Neural cell (in vitro differentiated cells): ENCODE measurements around the gene SNCAIP. TPM values are rescaled to one million over a fixed set of nuclear protein-coding genes. Genes with fewer than 3 reads are reported as not detected.
"Not testable (repeated sequence)": the region's sequence is repeated elsewhere in the genome, so short reads cannot be mapped to it uniquely, and the experiment has no call there.

ENCODE experiments used
- H2AFZ ChIP-seq: fragments of 200-600, 300-800 bp; sonication (generic), shearing (Covaris generic); 2 replicates; pipeline ENCODE4 v1.6.0; 2014; ENCODE audit warnings: low read depth, mild to moderate bottlenecking, antibody characterized with exemption, low read length, moderate library complexity
- H3F3A ChIP-seq: fragments of 200-600 bp; shearing (Covaris generic); 2 replicates; pipeline ENCODE4 v1.6.1; 2016; ENCODE audit warnings: mild to moderate bottlenecking, moderate library complexity, mixed read lengths, antibody characterized with exemption, low read length; ENCODE audit not compliant: insufficient read depth, poor library complexity, severe bottlenecking
- H3K27ac ChIP-seq: fragments of 200-600, 300-800 bp; sonication (generic), shearing (Covaris generic); 2 replicates; pipeline ENCODE4 v1.5.1; 2014; ENCODE audit warnings: mild to moderate bottlenecking, low read length, moderate library complexity
- H3K27me3 ChIP-seq: fragments of 300-800, 200-600 bp; sonication (generic), shearing (Covaris generic); 2 replicates; pipeline ENCODE4 v1.6.0; 2014; ENCODE audit warnings: mild to moderate bottlenecking, low read depth, low read length, moderate library complexity; ENCODE audit not compliant: insufficient read depth
- H3K36me3 ChIP-seq: fragments of 300-800, 200-600 bp; sonication (generic), shearing (Covaris generic); 2 replicates; pipeline ENCODE4 v1.5.1; 2014; ENCODE audit warnings: mild to moderate bottlenecking, antibody characterized with exemption, low read length, moderate library complexity; ENCODE audit not compliant: insufficient read depth
- H3K4me2 ChIP-seq: fragments of 300-800, 200-600 bp; sonication (generic), shearing (Covaris generic); 2 replicates; pipeline ENCODE4 v1.6.0; 2014; ENCODE audit warnings: mild to moderate bottlenecking, low read length
- H3K4me3 ChIP-seq: fragments of 300-800, 200-600 bp; sonication (generic), shearing (Covaris generic); 2 replicates; pipeline ENCODE4 v1.5.1; 2014; ENCODE audit warnings: mild to moderate bottlenecking, low read length, moderate library complexity
- H3K79me2 ChIP-seq: fragments of 200-600 bp; shearing (Covaris generic); replicated peaks from 2 replicates; pipeline ENCODE4 v1.6.0; 2014; ENCODE audit warnings: mild to moderate bottlenecking, low read length, moderate library complexity; ENCODE audit not compliant: insufficient read depth
- H3K9ac ChIP-seq: fragments of 300-800, 200-600 bp; sonication (generic), shearing (Covaris generic); 2 replicates; pipeline ENCODE4 v1.6.1; 2016; ENCODE audit warnings: mild to moderate bottlenecking, low read length, mixed read lengths
- H3K9me2 ChIP-seq: fragments of 200-600 bp; shearing (Covaris generic); 2 replicates; pipeline ENCODE4 v1.6.1; 2016; ENCODE audit warnings: mild to moderate bottlenecking, low read length, mixed read lengths; ENCODE audit not compliant: insufficient read depth
- H3K9me3 ChIP-seq: fragments of 200-600, 300-800 bp; sonication (generic), shearing (Covaris generic); 2 replicates; pipeline ENCODE4 v1.6.1; 2016; ENCODE audit warnings: mild to moderate bottlenecking, mixed run types, low read length, moderate library complexity, mixed read lengths
- H4K20me1 ChIP-seq: fragments of 200-600 bp; shearing (Covaris generic); 2 replicates; pipeline ENCODE4 v1.6.1; 2016; ENCODE audit warnings: mild to moderate bottlenecking, mixed run types; ENCODE audit not compliant: insufficient read depth
- EP300 ChIP-seq: fragments of 450-650 bp; conservative IDR thresholded peaks from 2 replicates; pipeline ENCODE4 v1.6.1; 2014; ENCODE audit warnings: antibody characterized with exemption, mild to moderate bottlenecking, moderate library complexity; ENCODE audit not compliant: poor library complexity, severe bottlenecking
- EZH2 ChIP-seq: fragments of 200-600, 300-800 bp; shearing (Covaris generic), sonication (generic); IDR thresholded peaks from 2 replicates; pipeline ENCODE4 v1.6.1; 2014; ENCODE audit warnings: antibody characterized with exemption, low read length, borderline replicate concordance, mild to moderate bottlenecking; ENCODE audit not compliant: insufficient read depth, poor library complexity, severe bottlenecking
- MXI1 ChIP-seq: fragments of 450-650 bp; conservative IDR thresholded peaks from 2 replicates; pipeline ENCODE4 v1.6.1; 2014; ENCODE audit warnings: antibody characterized with exemption, mild to moderate bottlenecking; ENCODE audit not compliant: poor library complexity, severe bottlenecking
- POLR2AphosphoS5 ChIP-seq: IDR thresholded peaks from 2 replicates; pipeline ENCODE4 v1.6.1; 2012
- RAD21 ChIP-seq: fragments of 450-650 bp; conservative IDR thresholded peaks from 2 replicates; pipeline ENCODE4 v1.6.1; 2014; ENCODE audit warnings: antibody characterized with exemption, mild to moderate bottlenecking, moderate library complexity
- SMC3 ChIP-seq: fragments of 450-650 bp; conservative IDR thresholded peaks from 2 replicates; pipeline ENCODE4 v1.6.1; 2014; ENCODE audit warnings: antibody characterized with exemption, mild to moderate bottlenecking, moderate library complexity; ENCODE audit not compliant: poor library complexity
- TAF1 ChIP-seq: IDR thresholded peaks from 2 replicates; pipeline ENCODE4 v1.6.1; 2012; ENCODE audit warnings: low read depth
- polyA plus RNA-seq: library from polyadenylated mRNA; depleted of rRNA; stranded (reverse); fragments of >200 nt; gene quantifications from 2 replicates; pipeline ENCODE4 v1.2.3, GENCODE V29; 2014
- TF ChIP-seq, protein P1 (sequence below): IDR thresholded peaks from 2 replicates; pipeline ENCODE4 v1.6.1; 2012; ENCODE audit warnings: borderline replicate concordance
- TF ChIP-seq, protein P2 (sequence below): fragments of 450-650 bp; IDR thresholded peaks from 2 replicates; pipeline ENCODE4 v1.5.1; 2014; ENCODE audit warnings: antibody characterized with exemption, mild to moderate bottlenecking, moderate library complexity; ENCODE audit not compliant: poor library complexity, severe bottlenecking

Gene SNCAIP
- polyA plus RNA-seq, 1 donor from 2014 or later = 25.6 TPM

DNA sequence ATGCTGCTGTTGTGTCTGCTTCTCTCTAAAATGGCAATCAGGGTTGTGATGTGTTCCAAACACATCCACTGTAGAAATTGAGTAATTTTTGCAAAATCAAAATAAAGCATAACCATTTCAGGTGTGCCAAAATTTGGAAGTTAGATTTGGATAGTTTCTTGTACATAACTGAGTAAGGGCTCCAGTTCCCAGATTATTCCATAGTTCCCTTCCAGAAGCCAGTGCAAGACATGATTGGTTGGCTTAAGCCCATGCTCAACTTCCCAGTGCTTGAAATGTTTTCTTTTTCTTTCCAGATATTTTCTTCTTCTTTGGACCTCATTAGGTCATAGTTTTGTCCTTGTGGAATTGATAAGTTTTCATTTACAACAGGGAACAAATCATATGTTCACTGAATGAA is 64.2 kb downstream of the SNCAIP start:
- Histone ChIP-seq H3K9me2 (no peaks in the 10 kb centered on the region), H3K27ac (no peak overlapping the region), H3F3A (no peaks in the 10 kb centered on the region), H3K9me3 (no peaks in the 10 kb centered on the region), H3K79me2 (no peaks in the 10 kb centered on the region), H3K36me3 (no peaks in the 10 kb centered on the region), H4K20me1 (no peaks in the 10 kb centered on the region), H3K4me3 (no peak overlapping the region), H3K9ac (no peak overlapping the region), H2AFZ (no peak overlapping the region), H3K27me3 (no peaks in the 10 kb centered on the region), H3K4me2 (no peak overlapping the region)
- TF ChIP-seq EP300 (no peak), TAF1 (no peak), SMC3 (no peak), POLR2AphosphoS5 (no peak), EZH2 (no peak), MXI1 (no peak), RAD21 (no peak)
- TF ChIP-seq, protein P1, sequence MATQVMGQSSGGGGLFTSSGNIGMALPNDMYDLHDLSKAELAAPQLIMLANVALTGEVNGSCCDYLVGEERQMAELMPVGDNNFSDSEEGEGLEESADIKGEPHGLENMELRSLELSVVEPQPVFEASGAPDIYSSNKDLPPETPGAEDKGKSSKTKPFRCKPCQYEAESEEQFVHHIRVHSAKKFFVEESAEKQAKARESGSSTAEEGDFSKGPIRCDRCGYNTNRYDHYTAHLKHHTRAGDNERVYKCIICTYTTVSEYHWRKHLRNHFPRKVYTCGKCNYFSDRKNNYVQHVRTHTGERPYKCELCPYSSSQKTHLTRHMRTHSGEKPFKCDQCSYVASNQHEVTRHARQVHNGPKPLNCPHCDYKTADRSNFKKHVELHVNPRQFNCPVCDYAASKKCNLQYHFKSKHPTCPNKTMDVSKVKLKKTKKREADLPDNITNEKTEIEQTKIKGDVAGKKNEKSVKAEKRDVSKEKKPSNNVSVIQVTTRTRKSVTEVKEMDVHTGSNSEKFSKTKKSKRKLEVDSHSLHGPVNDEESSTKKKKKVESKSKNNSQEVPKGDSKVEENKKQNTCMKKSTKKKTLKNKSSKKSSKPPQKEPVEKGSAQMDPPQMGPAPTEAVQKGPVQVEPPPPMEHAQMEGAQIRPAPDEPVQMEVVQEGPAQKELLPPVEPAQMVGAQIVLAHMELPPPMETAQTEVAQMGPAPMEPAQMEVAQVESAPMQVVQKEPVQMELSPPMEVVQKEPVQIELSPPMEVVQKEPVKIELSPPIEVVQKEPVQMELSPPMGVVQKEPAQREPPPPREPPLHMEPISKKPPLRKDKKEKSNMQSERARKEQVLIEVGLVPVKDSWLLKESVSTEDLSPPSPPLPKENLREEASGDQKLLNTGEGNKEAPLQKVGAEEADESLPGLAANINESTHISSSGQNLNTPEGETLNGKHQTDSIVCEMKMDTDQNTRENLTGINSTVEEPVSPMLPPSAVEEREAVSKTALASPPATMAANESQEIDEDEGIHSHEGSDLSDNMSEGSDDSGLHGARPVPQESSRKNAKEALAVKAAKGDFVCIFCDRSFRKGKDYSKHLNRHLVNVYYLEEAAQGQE = no peak
- TF ChIP-seq, protein P2, sequence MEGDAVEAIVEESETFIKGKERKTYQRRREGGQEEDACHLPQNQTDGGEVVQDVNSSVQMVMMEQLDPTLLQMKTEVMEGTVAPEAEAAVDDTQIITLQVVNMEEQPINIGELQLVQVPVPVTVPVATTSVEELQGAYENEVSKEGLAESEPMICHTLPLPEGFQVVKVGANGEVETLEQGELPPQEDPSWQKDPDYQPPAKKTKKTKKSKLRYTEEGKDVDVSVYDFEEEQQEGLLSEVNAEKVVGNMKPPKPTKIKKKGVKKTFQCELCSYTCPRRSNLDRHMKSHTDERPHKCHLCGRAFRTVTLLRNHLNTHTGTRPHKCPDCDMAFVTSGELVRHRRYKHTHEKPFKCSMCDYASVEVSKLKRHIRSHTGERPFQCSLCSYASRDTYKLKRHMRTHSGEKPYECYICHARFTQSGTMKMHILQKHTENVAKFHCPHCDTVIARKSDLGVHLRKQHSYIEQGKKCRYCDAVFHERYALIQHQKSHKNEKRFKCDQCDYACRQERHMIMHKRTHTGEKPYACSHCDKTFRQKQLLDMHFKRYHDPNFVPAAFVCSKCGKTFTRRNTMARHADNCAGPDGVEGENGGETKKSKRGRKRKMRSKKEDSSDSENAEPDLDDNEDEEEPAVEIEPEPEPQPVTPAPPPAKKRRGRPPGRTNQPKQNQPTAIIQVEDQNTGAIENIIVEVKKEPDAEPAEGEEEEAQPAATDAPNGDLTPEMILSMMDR = no peak

DNA sequence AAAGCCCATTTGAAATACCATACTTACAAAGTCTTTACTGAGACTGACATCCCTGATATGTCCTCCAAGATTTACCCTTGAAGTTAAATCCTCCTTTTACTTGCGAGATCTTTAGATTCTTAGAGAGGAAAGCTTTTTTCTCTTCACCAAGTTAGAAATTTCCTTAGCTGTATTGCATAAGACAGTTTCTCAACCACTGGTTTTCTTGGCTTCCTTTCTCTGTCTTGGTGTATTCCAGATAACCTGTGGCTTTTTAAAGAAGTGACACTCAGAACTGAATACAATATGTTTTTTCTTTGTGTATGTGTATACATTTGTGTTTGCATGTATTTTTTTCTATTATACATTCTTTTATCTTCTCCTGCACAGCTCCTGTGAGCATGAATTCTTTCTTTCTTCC is 65.0 kb downstream of the SNCAIP start:
- Histone ChIP-seq H3K4me3 (no peak overlapping the region), H3K27me3 (no peaks in the 10 kb centered on the region), H3K79me2 (no peaks in the 10 kb centered on the region), H3K9ac (no peak overlapping the region), H3K27ac (no peak overlapping the region), H3K9me2 (no peaks in the 10 kb centered on the region), H2AFZ (no peak overlapping the region), H3K4me2 (no peak overlapping the region), H3F3A (no peaks in the 10 kb centered on the region), H3K9me3 (no peaks in the 10 kb centered on the region), H3K36me3 (no peaks in the 10 kb centered on the region), H4K20me1 (no peaks in the 10 kb centered on the region)
- TF ChIP-seq TAF1 = no peak
- no peak for TF ChIP-seq EP300

DNA sequence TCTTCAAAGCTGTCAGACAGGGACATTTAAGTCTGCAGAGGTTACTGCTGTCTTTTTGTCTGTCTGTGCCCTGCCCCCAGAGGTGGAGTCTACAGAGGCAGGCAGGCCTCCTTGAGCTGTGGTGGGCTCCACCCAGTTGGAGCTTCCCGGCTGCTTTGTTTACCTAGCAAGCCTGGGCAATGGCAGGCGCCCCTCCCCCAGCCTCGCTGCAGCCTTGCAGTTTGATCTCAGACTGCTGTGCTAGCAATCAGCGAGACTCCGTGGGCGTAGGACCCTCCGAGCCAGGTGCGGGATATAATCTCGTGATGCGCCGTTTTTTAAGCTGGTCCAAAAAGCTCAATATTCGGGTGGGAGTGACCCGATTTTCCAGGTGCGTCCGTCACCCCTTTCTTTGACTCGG is 70.9 kb downstream of the SNCAIP start:
- H2AFZ ChIP-seq, H3K9me2 ChIP-seq, H3K9ac ChIP-seq, H3K9me3 ChIP-seq, H3K79me2 ChIP-seq, H3K27ac ChIP-seq, H3K36me3 ChIP-seq, H4K20me1 ChIP-seq, H3F3A ChIP-seq, H3K4me2 ChIP-seq, H3K27me3 ChIP-seq, H3K4me3 ChIP-seq: not testable (repeated sequence)
